Glutamatergic neuron (in vitro differentiated cells): ENCODE results near the gene NXF3. TPM values are rescaled to one million over a fixed set of nuclear protein-coding genes. Genes with fewer than 3 reads are reported as not detected.
"Not testable (repeated sequence)": the region's sequence is repeated elsewhere in the genome, so short reads cannot be mapped to it uniquely, and the experiment has no call there.

Source experiments
- DNase-seq: peaks from one replicate; pipeline ENCODE4 v3.0.0; 2022
- H3K27ac Mint-ChIP-seq: one replicate; pipeline ENCODE4 v1.8.0; 2020; ENCODE audit warnings: mild to moderate bottlenecking, mixed read lengths, inconsistent platforms; ENCODE audit not compliant: unreplicated experiment
- H3K27me3 Mint-ChIP-seq: one replicate; pipeline ENCODE4 v1.8.0; 2020; ENCODE audit warnings: mild to moderate bottlenecking, moderate library complexity, mixed read lengths, inconsistent platforms; ENCODE audit not compliant: unreplicated experiment
- H3K36me3 Mint-ChIP-seq: one replicate; pipeline ENCODE4 v1.8.0; 2020; ENCODE audit warnings: mild to moderate bottlenecking, mixed read lengths, inconsistent platforms; ENCODE audit not compliant: unreplicated experiment
- H3K4me1 Mint-ChIP-seq: one replicate; pipeline ENCODE4 v1.8.0; 2020; ENCODE audit warnings: mild to moderate bottlenecking, low read depth, mixed read lengths, inconsistent platforms; ENCODE audit not compliant: unreplicated experiment
- H3K4me3 Mint-ChIP-seq: one replicate; pipeline ENCODE4 v1.8.0; 2020; ENCODE audit warnings: mild to moderate bottlenecking, mixed read lengths, inconsistent platforms; ENCODE audit not compliant: unreplicated experiment
- H3K9me3 Mint-ChIP-seq: one replicate; pipeline ENCODE4 v1.8.0; 2020; ENCODE audit warnings: mild to moderate bottlenecking, moderate library complexity, mixed read lengths, inconsistent platforms; ENCODE audit not compliant: unreplicated experiment
- long read RNA-seq: library from polyadenylated mRNA; unstranded; transcript quantifications from one replicate; pipeline ENCODE4 v2.0.0, GENCODE V29; 2020; ENCODE audit not compliant: unreplicated experiment
- total RNA-seq: library from RNA; stranded (reverse); fragmentation: NEBNext Ultra II Directional; extraction: Animal tissue kit (Norgen Biotek cat#: 25700); gene quantifications from one replicate; pipeline ENCODE4 v1.2.1, GENCODE V29; 2021; ENCODE audit not compliant: unreplicated experiment
- TF ChIP-seq, protein P1 (sequence below): fragments of 200-600 bp; sonication (generic); IDR thresholded peaks from one replicate; pipeline ENCODE4 v1.5.0; 2021; ENCODE audit not compliant: partially characterized antibody, unreplicated experiment

NXF3 gene, protein sequence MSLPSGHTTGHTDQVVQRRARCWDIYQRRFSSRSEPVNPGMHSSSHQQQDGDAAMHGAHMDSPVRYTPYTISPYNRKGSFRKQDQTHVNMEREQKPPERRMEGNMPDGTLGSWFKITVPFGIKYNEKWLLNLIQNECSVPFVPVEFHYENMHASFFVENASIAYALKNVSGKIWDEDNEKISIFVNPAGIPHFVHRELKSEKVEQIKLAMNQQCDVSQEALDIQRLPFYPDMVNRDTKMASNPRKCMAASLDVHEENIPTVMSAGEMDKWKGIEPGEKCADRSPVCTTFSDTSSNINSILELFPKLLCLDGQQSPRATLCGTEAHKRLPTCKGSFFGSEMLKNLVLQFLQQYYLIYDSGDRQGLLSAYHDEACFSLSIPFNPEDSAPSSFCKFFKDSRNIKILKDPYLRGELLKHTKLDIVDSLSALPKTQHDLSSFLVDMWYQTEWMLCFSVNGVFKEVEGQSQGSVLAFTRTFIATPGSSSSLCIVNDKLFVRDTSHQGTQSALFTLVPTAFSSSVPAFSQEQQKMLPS
- not detected for total RNA-seq
- long read RNA-seq = 0 reads

DNA sequence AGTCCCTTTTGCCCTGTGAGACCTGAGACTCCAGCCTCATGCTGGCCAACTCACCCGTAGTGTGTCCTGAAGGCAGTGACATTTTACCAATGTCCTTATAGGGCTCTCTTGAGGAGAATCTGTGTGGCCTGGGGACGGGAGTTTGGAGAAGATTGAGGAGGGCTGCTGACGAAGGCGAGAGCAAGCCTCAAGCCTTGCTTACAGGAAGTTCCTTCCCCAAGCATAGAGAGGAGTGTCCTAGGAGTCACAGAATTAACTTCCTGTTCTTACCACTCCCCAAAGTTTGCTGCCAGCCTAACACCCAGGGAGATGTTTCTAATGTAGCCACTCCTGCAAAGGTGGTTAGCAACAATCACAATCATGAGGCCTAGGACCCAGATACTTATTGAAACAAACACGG lies at the start of gene NXF3:
TSS of gene NXF3 (minus strand) at position 202 of the 400 bp plus-strand sequence. CDS start at position 82, 120 bp downstream.
- no peaks in the 10 kb centered on the region for H3K9me3 Mint-ChIP-seq
- H3K4me3 Mint-ChIP-seq = no peak within 1 kb of the TSS
- H3K27ac Mint-ChIP-seq = no peak within 1 kb of the TSS
- TF ChIP-seq, protein P1, sequence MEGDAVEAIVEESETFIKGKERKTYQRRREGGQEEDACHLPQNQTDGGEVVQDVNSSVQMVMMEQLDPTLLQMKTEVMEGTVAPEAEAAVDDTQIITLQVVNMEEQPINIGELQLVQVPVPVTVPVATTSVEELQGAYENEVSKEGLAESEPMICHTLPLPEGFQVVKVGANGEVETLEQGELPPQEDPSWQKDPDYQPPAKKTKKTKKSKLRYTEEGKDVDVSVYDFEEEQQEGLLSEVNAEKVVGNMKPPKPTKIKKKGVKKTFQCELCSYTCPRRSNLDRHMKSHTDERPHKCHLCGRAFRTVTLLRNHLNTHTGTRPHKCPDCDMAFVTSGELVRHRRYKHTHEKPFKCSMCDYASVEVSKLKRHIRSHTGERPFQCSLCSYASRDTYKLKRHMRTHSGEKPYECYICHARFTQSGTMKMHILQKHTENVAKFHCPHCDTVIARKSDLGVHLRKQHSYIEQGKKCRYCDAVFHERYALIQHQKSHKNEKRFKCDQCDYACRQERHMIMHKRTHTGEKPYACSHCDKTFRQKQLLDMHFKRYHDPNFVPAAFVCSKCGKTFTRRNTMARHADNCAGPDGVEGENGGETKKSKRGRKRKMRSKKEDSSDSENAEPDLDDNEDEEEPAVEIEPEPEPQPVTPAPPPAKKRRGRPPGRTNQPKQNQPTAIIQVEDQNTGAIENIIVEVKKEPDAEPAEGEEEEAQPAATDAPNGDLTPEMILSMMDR = no peak
- no peak for DNase-seq
- no peaks in the 10 kb centered on the region for H3K27me3 Mint-ChIP-seq
- H3K4me1 Mint-ChIP-seq = no peaks in the 10 kb centered on the region
- no peaks in the 10 kb centered on the region for H3K36me3 Mint-ChIP-seq

DNA sequence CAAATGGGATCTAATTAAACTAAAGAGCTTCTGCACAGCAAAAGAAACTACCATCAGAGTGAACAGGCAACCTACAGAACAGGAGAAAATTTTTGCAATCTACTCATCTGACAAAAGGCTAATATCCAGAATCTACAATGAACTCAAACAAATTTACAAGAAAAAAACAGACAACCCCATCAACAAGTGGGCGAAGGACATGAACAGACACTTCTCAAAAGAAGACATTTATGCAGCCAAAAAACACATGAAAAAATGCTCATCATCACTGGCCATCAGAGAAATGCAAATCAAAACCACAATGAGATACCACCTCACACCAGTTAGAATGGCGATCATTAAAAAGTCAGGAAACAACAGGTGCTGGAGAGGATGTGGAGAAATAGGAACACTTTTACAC lies 43.6 kb upstream of the NXF3 start:
- H3K4me3 Mint-ChIP-seq, H3K27me3 Mint-ChIP-seq, H3K9me3 Mint-ChIP-seq, DNase-seq, H3K27ac Mint-ChIP-seq, H3K4me1 Mint-ChIP-seq, H3K36me3 Mint-ChIP-seq: not testable (repeated sequence)

DNA sequence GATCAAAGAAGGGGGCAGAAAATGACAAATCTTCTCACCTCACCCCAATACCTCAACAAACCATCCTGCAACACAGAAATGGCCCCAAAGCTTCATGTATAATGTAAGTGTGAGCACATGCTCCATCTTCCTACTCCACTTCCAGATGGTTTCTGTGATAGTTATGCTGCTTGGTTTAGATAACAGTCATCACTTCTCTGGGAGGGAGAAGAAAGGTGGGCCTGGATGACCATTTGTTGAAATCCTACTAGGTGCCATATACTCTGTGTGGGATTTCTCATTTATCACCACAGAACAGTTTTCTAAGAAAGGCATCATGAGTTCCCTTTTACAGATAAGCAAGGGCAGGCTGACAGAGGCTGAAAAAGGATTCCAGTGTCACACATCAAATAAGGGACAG lies 31.3 kb upstream of the NXF3 start:
- TF ChIP-seq, protein P1 = no peak
- Mint-ChIP-seq H3K9me3 (peaks cover 2% of the 10 kb centered on the region), H3K36me3 (no peaks in the 10 kb centered on the region), H3K4me1 (no peaks in the 10 kb centered on the region), H3K4me3 (no peak overlapping the region), H3K27ac (no peak overlapping the region), H3K27me3 (no peaks in the 10 kb centered on the region)
- DNase-seq = no peak

DNA sequence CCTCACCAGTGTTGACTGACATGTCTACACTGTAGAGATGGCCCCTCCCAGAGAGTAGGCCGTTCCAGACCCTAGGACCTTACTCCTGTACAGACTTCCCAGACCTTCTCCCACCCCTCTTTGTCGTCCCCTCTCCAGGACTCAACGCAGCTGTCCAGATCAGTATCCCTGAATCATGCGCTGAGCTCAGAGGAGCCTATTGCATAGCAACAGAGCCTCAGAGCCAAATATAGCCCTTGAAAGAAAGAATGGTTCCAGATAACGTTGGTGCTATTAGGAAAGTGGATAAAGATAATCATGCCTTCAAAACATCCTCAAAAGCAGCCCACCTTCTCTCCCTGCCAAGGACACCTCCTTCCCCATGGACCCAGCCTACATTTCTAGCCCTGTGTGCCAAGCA lies 27.8 kb upstream of the NXF3 start:
- no peaks in the 10 kb centered on the region for H3K27me3 Mint-ChIP-seq
- no peak overlapping the region for H3K4me3 Mint-ChIP-seq
- TF ChIP-seq, protein P1 = no peak
- H3K27ac Mint-ChIP-seq = no peak overlapping the region
- no peak for DNase-seq
- peaks cover 2% of the 10 kb centered on the region for H3K9me3 Mint-ChIP-seq
- no peaks in the 10 kb centered on the region for H3K4me1 Mint-ChIP-seq
- no peaks in the 10 kb centered on the region for H3K36me3 Mint-ChIP-seq

DNA sequence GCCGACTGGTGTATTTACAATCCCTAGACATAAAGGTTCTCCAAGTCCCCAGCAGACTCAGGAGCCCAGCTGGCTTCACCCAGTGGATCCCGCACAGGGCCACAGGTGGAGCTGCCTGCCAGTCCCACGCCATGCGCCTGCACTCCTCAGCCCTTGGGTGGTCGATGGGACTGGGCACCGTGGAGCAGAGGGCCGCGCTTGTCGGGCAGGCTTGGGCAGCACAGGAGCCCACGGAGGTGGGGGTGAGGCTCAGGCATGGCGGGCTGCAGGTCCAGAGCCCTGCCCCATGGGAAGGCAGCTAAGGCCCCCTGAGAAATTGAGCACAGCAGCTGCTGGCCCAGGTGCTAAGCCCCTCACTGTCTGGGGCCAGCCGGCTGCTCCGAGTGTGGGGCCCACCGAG lies 24.0 kb upstream of the NXF3 start:
- not testable (repeated sequence) for H3K4me1 Mint-ChIP-seq, H3K9me3 Mint-ChIP-seq, H3K4me3 Mint-ChIP-seq, H3K27me3 Mint-ChIP-seq, DNase-seq, H3K36me3 Mint-ChIP-seq, H3K27ac Mint-ChIP-seq

DNA sequence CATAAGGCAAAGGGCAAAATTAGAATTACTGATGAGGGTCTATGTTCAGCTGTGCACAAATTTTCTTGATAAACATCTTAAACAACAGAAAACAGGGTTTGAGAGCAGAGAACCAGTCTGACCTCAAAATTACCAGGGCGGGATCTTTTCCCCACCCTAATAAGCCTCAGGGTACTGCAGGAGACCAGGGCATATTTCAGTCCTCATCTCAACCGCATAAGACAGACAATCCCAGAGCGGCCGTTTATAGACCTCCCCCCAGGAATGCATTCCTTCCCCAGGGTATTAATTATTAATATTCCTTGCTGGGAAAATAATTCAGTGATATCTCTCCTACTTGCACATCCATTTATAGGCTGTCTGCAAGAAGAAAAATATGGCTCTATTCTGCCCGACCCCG lies 16.6 kb upstream of the NXF3 start:
- not testable (repeated sequence) for H3K27ac Mint-ChIP-seq, H3K4me1 Mint-ChIP-seq, H3K9me3 Mint-ChIP-seq, H3K36me3 Mint-ChIP-seq, DNase-seq, H3K27me3 Mint-ChIP-seq, H3K4me3 Mint-ChIP-seq
